Epithelial cell of proximal tubule (primary cell): ENCODE results near the gene MARCHF10. TPM values are rescaled to one million over a fixed set of nuclear protein-coding genes. Genes with fewer than 3 reads are reported as not detected.
"Not testable (repeated sequence)": the region's sequence is repeated elsewhere in the genome, so short reads cannot be mapped to it uniquely, and the experiment has no call there.

Source experiments
- DNase-seq: peaks from one replicate; pipeline ENCODE4 v3.0.0-alpha.2; 2011; ENCODE audit warnings: low read depth
- H3K4me3 ChIP-seq: 2 replicates; pipeline ENCODE4 v1.5.1; 2011; ENCODE audit warnings: low read depth, mild to moderate bottlenecking, low read length
- CTCF ChIP-seq: conservative IDR thresholded peaks from 2 replicates; pipeline ENCODE4 v1.5.1; 2012; ENCODE audit warnings: low read depth, mild to moderate bottlenecking, low read length
- total RNA-seq: library from RNA; depleted of rRNA; stranded (reverse); fragments of >200 nt; gene quantifications from 2 replicates; pipeline ENCODE4 v1.2.3, GENCODE V29; 2015

Gene MARCHF10
- total RNA-seq, 1 donor from 2014 or later, result 4.8 TPM

DNA sequence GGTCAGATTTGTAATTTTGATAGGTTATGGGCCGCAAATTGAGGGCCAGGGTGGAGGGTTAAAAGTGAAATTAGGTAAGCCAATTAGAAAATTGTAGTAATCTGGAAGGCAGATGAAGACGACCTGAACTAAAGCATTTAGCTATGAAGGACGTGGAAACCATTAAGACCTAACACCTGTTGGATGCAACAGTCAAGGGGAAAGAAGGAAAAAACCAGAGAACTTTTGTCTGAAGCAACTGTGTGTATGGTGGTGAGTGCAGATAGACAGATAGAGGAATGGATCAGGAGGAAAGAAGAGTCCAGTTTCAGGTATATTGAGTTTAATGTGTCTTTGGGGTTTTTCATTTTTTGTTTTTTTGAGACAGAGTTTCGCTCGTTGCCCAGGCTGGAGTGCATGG lies 40.2 kb upstream of the MARCHF10 start:
- H3K4me3 ChIP-seq, result no peak overlapping the region
- TF ChIP-seq CTCF, result no peak
- DNase-seq, result no peak

GRCh38 chr17:62847426-62847825 lies 39.3 kb upstream of the MARCHF10 start:
- no peak for TF ChIP-seq CTCF
- no peak for DNase-seq
- H3K4me3 ChIP-seq, result no peak overlapping the region

GRCh38 chr17:62840871-62841270 lies 32.8 kb upstream of the MARCHF10 start:
- DNase-seq, result no peak
- H3K4me3 ChIP-seq, result no peak overlapping the region
- TF ChIP-seq CTCF, result no peak

DNA sequence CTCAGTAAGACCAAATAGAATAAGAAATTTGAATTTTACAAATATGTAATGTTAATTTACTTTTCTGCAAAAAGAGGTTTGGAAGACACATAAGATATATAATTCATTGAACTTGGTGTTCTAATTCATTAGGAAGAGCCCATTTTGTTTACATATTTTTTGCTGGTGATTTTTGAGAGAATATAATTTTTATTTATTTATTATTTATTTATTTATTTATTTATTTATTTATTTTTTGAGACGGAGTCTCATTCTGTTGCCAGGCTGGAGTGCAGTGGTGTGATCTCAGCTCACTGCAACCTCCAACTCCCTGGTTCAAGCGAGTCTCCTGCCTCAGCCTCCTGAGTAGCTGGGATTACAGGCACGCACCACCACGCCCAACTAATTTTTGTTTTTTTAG lies 25.7 kb upstream of the MARCHF10 start:
- not testable (repeated sequence) for H3K4me3 ChIP-seq, DNase-seq

- DNase-seq, result no peak
- H3K4me3 ChIP-seq, result no peak overlapping the region
- TF ChIP-seq CTCF, result no peak
Measured at GRCh38 chr17:62832405-62832804, 24.3 kb upstream of the MARCHF10 start.

GRCh38 chr17:62831066-62831465 lies 23.0 kb upstream of the MARCHF10 start:
- not testable (repeated sequence) for DNase-seq, H3K4me3 ChIP-seq

GRCh38 chr17:62827746-62828485 lies 19.8 kb upstream of the MARCHF10 start:
- no peak for DNase-seq

More at GRCh38 chr17:62827746-62828485, 19.8 kb upstream of the MARCHF10 start:
- no peak overlapping the region for H3K4me3 ChIP-seq
- TF ChIP-seq CTCF, result no peak
